ENCODE measurements around the gene LGR6. TPM values are rescaled to one million over a fixed set of nuclear protein-coding genes. Genes with fewer than 3 reads are reported as not detected.
"Not testable (repeated sequence)": the region's sequence is repeated elsewhere in the genome, so short reads cannot be mapped to it uniquely, and the experiment has no call there.

The LGR6 gene
- total RNA-seq, 1 experiment from 2014 or later: 0.15 TPM

GRCh38 chr1:202158810-202159533 is 34.6 kb upstream of the LGR6 start:
- DNase-seq (ENCODE audit: extremely low read depth, low read depth): no peak

GRCh38 chr1:202159534-202160371 is 33.8 kb upstream of the LGR6 start:
- DNase-seq (ENCODE audit: extremely low read depth, low read depth): no peak

DNA sequence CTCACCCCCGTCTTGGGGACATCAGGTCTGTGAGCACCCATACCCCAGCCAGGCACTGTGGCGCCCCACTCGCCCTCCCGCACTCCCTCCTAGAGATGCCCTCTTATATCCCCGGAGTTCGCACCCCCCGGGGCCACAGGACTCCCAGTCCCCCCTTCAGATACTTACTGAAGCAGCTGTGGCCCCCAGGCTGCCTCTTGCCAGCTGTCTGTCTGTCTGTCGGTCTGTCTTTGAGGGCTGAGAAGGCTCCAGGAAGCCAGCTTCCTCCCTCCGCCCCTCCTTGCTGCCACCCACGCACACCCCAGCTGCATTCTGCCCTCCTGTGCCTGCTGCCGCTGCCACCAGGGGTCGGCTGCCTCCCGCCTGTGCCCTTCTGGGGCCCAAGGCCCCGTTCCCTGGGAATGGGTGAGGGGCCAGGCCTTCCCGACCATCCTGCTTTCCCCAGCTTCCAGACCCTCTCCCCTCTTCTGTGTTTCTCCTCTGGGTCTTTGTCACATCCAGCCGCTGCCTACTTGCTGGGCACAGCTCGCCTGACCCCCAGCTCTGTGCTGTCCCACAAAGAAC is 33.1 kb upstream of the LGR6 start, which contains the start of gene PTPN7:
PTPN7 (minus strand) TSS at position 226 of the 564 bp plus-strand sequence. CDS start 1,200 bp downstream, outside the sequence.
- DNase-seq (ENCODE audit: extremely low read depth, low read depth): no peak

- DNase-seq (ENCODE audit: extremely low read depth, low read depth): no peak
Observed at GRCh38 chr1:202161151-202162046, 32.2 kb upstream of the LGR6 start.

DNA sequence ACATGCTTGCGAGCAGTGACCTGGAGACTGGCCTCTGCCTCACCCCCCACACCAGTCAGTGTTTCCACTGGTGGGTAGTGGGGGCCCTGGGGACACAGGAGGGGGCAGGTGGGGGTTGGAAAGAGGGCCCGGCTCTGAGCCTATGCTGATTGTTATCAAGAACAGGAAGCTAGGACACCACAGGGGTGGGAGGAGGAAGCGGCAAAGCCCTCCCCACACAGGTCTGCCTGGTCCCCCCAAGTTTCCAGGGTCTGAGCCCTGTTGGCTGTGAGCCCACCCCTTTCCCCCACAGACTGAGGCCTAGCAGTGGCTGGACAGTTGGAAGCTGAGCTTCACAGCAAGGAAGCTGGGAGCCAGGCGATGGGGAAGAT is 31.6 kb upstream of the LGR6 start:
- no peak for DNase-seq (ENCODE audit: extremely low read depth, low read depth)

DNA sequence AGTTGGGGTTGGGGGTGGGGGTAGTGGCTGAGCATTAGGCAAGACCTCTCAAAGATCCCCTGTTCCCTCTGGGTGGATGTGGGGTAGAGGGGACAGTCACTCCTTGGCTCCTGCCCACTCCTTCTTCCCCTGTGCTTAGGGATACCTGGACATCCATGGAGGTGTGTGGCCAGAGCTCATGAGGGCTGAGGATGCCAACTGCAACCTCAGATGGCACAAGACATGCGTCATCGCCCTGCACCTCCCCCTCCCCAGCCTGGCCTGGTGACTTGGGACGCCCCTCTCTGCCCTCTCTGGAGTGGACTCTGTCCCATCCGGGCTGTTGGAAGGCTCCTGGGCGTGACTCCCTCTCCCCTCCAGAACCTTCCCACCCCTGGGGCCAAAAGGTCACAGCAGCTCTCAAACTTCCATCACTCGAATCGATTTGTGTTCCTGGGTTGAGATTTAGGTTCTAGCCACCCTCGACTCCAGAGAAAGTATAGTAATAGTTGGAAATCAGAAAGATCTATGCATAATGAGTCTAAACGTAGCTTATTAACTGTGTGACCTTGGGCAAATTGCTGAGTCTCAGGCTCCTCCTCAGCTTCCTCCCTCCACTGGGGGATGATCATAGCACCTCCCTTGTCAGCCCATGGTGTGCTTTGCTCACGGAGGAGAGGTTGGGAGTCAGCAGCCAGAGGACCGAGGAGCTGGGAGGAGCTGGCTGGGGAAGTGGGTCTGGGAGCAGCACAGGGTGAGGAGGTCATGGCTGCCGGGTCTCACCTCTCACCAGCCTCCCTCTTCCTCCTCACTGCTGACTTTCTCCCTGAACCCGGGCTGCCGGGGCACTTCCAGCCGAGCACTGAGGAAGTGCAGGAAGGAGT is 30.9 kb upstream of the LGR6 start:
- no peak for DNase-seq (ENCODE audit: extremely low read depth, low read depth)

GRCh38 chr1:202163281-202164270 is 30.0 kb upstream of the LGR6 start:
- no peak for DNase-seq (ENCODE audit: extremely low read depth, low read depth)

GRCh38 chr1:202164271-202165037 is 29.1 kb upstream of the LGR6 start:
- no peak for DNase-seq (ENCODE audit: extremely low read depth, low read depth)

GRCh38 chr1:202165267-202165941 is 28.2 kb upstream of the LGR6 start:
- no peak for DNase-seq (ENCODE audit: extremely low read depth, low read depth)

- DNase-seq (ENCODE audit: extremely low read depth, low read depth): no peak
Observed at GRCh38 chr1:202165942-202166843, 27.4 kb upstream of the LGR6 start.

DNA sequence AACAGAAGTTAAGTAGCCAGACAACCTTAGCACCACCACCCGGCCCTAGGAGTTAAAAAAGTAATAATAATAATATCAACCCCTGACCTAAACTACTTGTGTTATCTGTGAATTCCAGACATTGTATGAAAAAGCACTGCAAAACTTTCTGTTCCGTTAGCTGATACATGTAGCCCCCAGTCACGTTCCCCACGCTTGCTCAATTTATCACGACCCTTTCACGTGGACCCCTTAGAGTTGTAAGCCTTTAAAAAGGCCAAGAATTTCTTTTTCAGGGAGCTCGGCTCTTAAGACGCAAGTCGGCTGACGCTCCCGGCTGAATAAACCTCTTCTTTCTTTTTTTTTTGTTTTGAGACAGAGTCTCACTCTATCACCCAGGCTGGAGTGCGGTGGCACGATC is 26.5 kb upstream of the LGR6 start:
- DNase-seq (ENCODE audit: extremely low read depth, low read depth): not testable (repeated sequence)

DNA sequence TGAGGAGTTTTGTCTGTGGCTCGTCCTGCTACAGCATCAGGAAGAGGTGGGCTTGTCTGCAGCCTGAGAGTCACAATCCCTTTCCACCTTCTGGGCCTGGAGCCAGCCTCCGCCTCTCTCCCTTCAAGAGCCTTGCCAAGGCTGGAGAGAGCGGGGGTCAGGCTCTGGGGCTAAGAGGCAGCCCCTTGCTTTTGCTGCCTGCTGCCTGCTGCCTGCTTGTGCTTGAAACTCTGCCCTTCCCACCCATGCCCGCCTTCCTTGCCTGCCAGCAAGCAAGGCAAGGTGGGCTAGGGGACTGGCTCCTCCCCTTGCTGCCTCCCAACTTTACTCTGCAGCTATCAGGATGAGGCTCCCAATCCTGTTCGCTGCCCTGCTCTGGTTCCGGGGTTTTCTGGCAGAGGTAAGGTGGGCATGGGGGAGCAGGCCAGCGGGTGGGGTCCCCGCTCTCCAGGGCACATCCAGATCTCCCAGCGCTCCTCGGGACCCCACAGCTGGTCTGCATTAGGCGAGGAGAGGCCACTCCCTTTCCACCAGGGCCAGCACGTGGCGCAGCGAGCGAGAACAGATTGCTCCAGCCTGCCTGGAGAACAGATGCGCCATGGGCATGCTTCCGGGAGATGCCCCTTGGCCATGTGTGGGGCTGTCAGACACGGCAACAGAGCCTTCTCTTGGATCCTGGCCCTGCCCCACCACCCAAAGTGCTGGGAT is 25.7 kb upstream of the LGR6 start:
- no peak for DNase-seq (ENCODE audit: extremely low read depth, low read depth)

DNA sequence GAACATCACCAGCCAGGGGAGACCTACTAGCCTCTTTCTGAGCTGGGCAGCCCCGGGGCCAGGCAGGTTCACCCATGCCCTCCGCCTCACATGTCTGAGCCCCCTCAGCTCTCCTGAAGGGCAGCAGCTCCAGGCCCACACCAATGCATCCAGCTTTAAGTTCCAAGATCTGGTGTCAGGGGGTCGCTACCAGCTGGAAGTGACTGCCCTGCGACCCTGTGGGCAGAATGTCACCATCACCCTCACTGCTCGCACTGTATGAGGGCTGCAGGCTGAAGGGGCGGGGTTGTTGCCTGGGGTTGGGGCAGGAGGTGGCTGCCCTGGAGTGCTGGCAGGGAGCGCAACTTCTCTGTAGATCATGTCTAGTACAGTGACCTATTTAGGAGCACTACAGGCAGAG is 24.7 kb upstream of the LGR6 start:
- DNase-seq (ENCODE audit: extremely low read depth, low read depth): no peak

DNA sequence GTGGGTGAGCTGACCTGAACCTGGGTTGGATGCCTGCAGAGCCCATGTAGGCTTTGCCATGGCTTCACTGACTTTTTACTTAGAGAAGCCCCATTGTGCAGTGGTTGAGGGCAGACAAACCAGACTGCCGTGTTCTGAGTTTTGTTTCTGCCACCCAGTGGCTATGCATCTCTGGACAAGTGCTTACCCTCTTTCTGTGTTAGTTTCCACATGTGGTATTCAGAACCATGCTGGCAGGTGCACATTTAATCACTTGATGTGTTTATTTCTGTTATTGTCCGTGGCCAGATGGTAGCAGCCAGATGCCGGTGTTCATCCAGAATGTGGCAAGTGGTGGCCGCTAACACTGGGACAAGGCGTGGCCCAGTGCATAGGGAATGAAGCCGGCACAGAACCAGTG is 22.9 kb upstream of the LGR6 start:
- no peak for DNase-seq (ENCODE audit: extremely low read depth, low read depth)

DNA sequence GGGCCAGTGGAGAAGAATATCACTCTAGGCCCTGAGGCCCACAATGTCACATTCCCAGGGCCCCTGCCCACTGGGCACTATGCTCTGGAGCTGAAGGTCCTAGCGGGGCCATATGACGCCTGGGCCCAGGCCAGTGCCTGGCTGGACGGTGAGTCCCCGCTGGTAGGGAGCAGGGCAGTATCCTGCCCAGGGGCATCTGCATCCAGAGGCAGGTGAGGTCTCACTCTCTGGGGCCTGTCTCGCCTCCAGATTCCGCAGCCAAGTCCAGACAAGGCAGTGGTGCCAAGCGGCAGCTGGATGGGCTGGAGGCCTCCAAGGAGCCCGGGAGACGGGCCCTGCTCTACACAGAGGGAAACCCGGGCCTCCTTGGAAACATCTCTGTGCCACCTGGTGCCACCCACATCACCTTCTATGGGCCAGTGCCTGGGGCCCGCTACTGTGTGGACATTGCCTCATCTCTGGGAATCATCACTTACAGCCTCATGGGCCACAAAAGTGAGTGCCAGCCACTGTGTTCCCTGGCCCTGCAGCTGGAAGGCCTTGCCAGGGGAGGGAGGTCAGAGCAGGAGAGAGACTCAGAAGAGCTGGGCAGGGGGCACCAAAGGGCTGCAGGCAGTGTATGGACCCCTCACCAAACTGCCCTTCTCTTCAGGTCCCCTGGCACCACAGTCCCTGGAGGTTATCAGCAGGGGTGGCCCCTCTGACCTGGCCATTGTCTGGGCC is 22.1 kb upstream of the LGR6 start:
- no peak for DNase-seq (ENCODE audit: extremely low read depth, low read depth)

All from NCI-H460 (cell line).